Measurements from ENCODE around the gene PUS1. TPM values are rescaled to one million over a fixed set of nuclear protein-coding genes. Genes with fewer than 3 reads are reported as not detected.
A peak's percentile ranks its signal among the peaks of the same experiment; 100 is the strongest.

PUS1 gene
- total RNA-seq, 1 experiment from 2014 or later = 36.4 TPM

DNA sequence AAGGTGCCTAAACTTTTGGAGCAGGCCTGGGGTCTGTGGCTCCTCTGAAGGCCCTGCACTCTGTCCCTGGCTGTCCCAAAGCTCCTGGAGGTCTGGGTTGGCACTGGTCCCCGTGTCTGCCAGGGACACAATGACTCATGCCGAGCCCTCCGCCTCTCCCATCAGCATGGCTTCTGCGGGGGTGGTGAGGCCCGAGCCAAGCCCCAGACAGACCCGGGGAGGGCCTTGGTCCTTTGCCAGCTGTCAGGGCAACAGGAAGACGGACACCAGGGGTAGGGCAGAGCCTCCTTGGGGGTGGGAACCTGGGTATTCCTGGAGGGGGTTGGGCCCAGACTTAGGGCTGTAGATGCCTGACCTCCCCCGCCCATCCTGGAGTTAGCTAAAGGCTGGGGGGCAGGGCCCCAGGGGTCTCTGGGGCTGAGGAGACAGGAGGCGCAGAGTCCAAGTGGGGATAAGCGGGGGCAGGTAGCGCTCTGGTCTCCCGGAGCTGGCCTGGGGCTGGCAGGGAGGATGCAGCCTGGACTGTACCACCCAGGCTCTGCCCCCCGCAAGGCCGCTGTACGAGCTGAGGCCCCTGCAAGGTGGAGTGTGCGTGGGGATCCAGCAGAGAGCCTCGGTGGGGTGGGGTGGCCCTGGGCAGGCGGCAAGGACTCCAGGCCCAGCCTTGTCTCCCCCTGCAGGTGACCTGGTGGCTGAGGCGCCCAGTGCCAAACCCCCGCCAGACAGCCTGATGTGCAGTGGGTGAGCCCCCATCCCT, 16.4 kb upstream of the PUS1 start:
- in situ Hi-C loops (cut with HindIII; ENCODE audit: low pct_unique_long_range_greater_than_20kb, low sequenced_read_pairs) = no loop called here

DNA sequence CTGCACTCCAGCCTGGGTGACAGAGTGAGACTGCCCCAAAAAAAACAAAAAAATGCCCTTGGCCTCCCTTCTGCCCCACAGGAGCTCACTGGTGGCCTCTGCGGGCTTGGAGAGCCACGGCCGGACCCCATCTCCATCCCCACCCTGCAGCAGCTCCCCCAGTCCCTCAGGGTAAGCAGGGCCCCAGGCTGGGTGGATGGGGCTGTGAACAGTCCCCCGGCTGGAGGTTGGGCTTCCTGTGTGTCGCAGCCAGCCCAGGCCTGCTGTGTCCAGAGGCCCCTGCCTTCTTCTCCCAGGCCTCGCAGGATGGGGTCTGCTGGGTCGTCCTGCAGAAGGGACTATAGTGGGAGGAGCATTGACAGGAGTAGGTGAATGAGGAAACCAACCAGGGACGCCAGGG, 15.4 kb upstream of the PUS1 start:
- in situ Hi-C loops (cut with HindIII; ENCODE audit: low pct_unique_long_range_greater_than_20kb, low sequenced_read_pairs) = no loop called here

More for the DNA sequence above, 16.4 kb upstream of the PUS1 start:
- DNase-seq (ENCODE audit: low read depth) = peak; percentile 78

DNA sequence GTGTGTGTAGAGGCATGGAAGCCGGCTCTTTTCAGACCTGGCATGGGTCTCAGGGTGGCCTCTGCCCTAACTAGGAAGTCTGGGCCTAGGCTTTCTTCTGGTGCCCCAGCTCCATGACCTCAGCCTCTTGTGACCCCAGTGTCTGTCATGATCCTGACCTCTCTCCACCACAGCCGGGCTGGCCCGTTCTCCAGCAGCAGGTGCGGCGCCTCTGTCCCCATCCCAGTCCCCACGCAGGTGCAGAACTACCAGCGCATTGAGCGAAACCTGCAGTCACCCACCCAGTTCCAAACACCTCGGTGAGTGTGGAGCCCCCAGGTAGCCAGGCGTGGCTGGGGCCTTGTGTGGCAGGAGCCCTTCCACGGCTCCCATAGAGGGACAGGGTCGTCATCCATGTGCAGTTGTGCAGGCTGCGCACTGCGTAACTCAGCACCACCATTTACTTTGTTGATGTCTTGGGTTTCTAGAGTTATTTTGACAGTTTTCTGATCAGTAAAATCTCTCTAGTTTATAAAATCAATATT, 14.8 kb upstream of the PUS1 start:
- in situ Hi-C loops (cut with HindIII; ENCODE audit: low pct_unique_long_range_greater_than_20kb, low sequenced_read_pairs) = no loop called here

More for the DNA sequence above, 15.4 kb upstream of the PUS1 start:
- DNase-seq (ENCODE audit: low read depth) = no peak

DNA sequence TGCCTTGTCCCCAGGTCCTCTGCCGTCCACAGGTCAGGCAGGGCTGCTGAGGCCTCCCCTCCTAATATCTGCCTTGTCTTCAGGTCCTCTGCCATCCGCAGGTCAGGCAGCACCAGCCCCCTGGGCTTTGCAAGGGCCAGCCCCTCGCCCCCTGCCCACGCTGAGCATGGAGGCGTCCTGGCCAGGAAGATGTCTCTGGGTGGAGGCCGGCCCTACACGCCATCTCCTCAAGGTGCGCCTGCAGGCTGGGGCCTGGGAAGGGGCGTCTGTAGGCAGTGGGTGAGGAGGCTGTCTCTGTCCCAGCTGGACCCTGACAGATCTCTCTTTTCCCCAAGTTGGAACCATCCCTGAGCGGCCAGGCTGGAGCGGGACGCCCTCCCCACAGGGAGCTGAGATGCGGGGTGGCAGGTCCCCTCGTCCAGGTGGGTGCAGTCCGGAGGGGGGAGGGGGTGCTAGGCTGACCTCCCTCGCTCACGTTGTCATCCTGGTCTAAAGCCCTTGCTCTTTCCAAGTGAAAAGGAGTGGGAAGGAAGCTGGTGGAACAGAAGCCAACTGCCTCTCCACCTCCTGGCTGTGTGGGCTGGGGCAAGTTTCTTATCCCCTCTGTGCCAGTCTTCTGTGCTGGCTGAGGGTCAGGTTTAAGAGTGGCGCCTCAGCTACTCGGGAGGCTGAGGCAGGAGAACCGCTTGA, 13.9 kb upstream of the PUS1 start:
- no peak for DNase-seq (ENCODE audit: low read depth)
- in situ Hi-C loops (cut with HindIII; ENCODE audit: low pct_unique_long_range_greater_than_20kb, low sequenced_read_pairs) = no loop called here

More for the DNA sequence above, 14.8 kb upstream of the PUS1 start:
- no peak for DNase-seq (ENCODE audit: low read depth)

DNA sequence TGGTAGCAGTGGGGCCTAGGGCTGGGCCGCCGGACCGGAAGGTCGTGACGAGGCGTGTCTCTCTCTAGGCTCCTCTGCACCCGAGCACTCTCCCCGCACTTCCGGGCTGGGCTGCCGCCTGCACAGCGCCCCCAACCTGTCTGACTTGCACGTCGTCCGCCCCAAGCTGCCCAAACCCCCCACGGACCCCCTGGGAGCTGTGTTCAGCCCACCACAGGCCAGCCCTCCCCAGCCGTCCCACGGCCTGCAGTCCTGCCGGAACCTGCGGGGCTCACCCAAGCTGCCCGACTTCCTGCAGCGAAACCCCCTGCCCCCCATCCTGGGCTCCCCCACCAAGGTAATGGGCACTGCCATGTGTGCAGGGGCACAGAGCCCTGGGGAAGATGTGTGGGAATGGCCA, 13.3 kb upstream of the PUS1 start:
- in situ Hi-C loops (cut with HindIII; ENCODE audit: low pct_unique_long_range_greater_than_20kb, low sequenced_read_pairs) = no loop called here
- DNase-seq (ENCODE audit: low read depth) = no peak

DNA sequence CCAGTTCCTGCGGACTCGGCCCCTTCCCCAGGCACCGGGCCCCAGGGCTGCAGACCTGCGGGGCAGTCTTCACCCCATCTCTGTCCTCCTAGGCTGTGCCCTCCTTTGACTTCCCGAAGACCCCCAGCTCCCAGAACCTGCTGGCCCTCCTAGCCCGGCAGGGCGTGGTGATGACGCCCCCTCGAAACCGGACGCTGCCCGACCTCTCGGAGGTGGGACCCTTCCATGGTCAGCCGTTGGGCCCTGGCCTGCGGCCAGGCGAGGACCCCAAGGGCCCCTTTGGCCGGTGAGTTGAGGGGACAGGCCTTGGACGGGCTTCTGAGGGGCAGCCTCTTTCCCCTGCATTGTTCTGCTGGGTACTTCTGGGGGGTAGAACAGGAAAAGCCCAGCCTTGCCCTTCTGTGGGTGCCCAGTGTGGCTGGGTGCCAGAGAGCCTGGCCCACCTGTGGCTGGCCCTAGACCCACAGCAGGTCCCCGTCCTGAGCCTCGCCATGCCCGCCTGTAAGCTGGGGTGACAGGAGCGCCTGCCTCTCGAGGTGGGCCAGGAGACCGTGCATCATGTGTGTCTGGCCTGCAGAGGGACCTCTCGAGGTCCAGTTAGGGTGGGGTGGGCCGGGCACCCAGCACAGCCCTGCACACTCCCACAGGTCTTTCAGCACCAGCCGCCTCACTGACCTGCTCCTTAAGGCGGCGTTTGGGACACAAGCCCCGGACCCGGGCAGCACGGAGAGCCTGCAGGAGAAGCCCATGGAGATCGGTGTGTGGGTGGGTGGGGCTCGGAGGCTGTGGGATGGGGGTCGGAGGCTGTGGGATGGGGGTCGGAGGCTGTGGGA, 12.6 kb upstream of the PUS1 start:
- in situ Hi-C loops (cut with HindIII; ENCODE audit: low pct_unique_long_range_greater_than_20kb, low sequenced_read_pairs) = no loop called here
- DNase-seq (ENCODE audit: low read depth) = no peak

DNA sequence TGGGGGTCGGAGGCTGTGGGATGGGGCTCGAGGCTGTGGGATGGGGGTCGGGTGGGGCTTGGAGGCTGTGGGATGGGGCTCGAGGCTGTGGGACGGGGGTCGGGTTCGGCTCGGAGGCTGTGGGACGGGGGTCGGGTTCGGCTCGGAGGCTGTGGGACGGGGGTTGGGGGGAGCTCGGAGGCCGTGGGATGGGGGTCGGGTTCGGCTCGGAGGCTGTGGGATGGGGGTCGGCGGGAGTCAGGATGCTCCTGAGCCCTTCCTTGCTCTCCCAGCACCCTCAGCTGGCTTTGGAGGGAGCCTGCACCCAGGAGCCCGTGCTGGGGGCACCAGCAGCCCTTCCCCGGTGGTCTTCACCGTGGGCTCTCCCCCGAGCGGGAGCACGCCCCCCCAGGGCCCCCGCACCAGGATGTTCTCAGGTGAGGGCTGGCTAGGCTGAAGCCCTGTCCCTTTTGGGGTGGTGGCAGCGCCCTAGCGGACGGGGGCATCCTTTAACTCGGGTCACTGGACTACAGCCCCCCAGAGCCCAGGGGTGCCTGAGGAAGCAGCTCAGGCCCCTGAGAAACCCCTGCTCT, 11.9 kb upstream of the PUS1 start:
- DNase-seq (ENCODE audit: low read depth) = no peak
- in situ Hi-C loops (cut with HindIII; ENCODE audit: low pct_unique_long_range_greater_than_20kb, low sequenced_read_pairs) = no loop called here

DNA sequence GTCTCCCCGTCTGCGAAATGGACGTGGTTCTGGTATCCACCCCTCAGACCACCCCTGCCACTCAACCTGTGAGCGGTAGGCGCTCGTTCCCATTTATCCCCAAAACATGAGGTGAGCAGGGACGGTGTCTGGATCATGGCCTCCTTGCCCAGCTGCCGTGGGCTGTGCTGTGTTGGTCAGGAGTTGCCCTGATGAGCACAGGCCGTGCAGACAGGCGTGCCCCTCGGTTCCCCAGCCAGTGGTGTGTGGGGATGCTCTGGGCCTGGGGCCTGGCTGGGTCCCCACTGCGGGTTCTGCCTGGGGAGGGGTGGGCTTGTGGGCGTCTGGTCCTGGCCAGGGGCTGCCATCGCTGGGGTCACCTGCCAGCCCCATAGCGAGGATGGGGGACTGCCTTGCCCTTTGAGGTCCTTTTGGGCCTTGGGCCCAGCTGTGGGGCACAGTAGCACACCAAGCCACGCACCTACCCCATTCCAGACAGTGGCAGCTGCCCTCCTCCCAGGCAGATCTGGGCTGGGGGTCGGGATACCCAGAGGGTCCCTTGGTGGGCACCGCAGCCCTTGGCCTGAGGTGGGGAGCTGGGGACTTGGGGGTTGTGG, 11.3 kb upstream of the PUS1 start:
- in situ Hi-C loops (cut with HindIII; ENCODE audit: low pct_unique_long_range_greater_than_20kb, low sequenced_read_pairs) = no loop called here

DNA sequence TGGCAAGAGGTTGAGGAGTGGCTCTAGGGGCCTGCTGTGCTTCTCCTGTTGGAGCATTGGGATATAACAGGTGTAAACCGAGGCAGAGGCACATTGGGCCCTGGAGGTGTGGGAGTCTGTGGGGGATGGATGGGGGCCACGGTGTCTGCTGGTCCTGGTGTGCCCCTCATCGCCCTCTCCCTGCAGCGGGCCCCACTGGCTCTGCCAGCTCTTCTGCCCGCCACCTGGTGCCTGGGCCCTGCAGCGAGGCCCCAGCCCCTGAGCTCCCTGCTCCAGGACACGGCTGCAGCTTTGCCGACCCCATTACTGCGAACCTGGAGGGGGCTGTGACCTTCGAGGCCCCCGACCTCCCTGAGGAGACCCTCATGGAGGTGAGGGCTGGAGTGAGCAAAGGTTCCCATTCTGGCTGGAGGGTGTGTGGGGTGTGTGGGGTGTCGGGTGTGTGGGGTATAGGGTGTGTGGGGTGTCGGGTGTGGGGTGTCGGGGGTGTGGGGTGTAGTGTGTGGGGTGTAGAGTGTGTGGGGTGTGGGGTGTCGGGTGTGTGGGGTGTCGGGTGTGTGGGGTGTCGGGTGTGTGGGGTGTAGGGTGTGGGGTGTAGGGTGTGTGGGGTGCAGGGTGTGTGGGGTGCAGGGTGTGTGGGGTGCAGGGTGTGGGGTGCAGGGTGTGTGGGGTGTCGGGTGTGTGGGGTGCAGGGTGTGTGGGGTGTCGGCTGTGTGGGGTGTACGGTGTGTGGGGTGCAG, 10.6 kb upstream of the PUS1 start:
- in situ Hi-C loops (cut with HindIII; ENCODE audit: low pct_unique_long_range_greater_than_20kb, low sequenced_read_pairs) = no loop called here
- no peak for DNase-seq (ENCODE audit: low read depth)

More for the DNA sequence above, 11.3 kb upstream of the PUS1 start:
- DNase-seq (ENCODE audit: low read depth) = no peak

DNA sequence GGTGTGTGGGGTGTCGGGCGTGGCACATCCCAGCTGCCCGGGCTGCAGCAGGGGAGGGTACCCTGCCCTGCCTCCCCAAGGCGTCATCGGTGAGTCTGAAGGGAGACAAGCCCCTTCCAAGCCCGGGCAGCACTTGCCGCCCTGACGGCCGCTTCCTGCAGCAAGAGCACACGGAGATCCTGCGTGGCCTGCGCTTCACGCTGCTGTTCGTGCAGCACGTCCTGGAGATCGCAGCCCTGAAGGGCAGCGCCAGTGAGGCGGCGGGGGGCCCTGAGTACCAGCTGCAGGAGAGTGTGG, 10.1 kb upstream of the PUS1 start:
- in situ Hi-C loops (cut with HindIII; ENCODE audit: low pct_unique_long_range_greater_than_20kb, low sequenced_read_pairs) = no loop called here
- DNase-seq (ENCODE audit: low read depth) = no peak

DNA sequence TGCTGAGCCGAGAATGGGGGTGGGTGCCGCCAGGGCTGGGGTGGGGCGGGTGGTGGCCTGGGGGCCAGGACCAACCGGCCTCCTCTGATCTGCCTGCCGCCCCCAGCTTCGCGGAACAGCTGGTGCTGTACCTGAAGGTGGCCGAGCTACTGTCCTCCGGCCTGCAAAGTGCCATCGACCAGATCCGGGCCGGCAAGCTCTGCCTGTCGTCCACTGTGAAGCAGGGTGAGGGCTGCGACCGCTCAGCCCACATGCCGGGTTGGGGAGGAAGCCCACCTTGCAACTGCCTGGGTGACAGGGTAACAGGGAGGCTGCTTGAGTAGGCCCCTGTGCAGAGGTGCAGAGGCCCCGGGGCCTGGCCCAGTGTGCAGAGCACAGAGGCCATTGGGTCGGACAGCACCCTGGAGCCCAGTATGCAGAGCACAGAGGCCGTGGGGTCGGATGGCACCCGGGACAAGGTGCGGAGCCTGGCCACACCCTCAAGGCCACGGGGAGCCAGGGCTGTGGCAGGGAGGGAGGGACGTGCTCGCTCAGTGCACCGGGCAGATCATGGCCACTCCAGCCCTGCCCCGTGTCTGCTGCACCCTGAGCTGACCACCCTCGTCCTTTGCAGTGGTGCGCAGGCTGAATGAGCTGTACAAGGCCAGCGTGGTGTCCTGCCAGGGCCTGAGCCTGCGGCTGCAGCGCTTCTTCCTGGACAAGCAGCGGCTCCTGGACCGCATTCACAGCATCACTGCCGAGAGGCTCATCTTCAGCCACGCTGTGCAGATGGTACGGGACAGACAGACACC, 9.5 kb upstream of the PUS1 start:
- in situ Hi-C loops (cut with HindIII; ENCODE audit: low pct_unique_long_range_greater_than_20kb, low sequenced_read_pairs) = no loop called here

DNA sequence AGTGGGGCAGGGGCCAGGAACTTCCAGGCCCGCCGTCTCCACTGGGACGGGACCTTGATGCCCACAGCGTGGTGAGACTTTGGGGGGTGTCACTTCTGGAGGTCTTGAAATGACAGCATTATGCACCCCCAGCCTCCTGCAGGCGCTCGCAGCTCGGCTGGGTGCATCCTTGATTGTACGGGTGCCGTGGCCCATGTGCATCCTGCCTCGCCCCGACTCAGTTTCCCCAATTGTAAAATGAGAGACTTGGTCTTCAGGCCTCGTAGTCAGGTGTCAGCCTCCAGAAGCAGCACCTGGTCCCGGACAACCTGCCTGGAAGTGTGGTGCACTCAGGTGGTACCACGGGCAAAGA, 8.9 kb upstream of the PUS1 start:
- no peak for DNase-seq (ENCODE audit: low read depth)
- in situ Hi-C loops (cut with HindIII; ENCODE audit: low pct_unique_long_range_greater_than_20kb, low sequenced_read_pairs) = no loop called here

More for the DNA sequence above, 9.5 kb upstream of the PUS1 start:
- DNase-seq (ENCODE audit: low read depth) = no peak

DNA sequence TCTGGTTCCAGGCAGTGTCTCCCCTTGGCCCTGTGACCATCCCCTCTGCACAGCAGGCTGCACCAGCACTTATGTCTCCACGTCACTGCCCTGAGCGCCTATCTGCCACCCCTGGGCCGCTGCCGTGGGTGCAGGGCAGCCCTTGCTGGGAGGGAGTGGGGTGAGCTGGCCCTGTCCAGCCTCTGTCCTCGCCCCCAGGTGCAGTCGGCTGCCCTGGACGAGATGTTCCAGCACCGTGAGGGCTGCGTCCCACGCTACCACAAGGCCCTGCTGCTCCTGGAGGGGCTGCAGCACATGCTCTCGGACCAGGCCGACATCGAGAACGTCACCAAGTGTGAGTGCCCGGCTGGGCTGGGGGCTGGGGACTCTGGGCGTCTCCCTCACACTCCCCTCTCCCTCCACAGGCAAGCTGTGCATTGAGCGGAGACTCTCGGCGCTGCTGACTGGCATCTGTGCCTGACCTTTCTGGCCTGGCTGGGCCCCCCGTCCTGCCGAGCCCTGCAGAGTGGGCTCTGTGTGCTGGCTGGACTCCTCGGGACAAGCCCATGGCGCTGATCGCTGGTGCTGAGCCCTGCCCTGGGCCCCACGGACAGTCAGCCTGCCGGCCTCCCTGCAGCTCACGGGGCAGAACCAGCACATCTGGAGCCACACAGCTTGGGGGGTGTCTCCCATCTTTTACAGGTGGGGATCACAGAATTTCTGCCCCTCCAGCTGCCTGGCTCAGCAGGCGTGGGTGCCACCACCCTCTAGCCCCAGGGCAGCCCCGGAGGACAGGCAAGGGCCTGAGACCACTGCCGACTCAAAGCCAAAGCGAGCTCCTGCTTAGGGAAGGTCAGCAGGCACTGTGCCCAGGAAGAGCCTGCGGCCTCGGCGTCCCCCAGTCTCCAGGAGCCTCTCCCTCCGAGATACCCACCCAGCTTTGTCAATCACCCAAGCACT, 7.9 kb upstream of the PUS1 start:
- in situ Hi-C loops (cut with HindIII; ENCODE audit: low pct_unique_long_range_greater_than_20kb, low sequenced_read_pairs) = no loop called here
- DNase-seq (ENCODE audit: low read depth) = no peak

DNA sequence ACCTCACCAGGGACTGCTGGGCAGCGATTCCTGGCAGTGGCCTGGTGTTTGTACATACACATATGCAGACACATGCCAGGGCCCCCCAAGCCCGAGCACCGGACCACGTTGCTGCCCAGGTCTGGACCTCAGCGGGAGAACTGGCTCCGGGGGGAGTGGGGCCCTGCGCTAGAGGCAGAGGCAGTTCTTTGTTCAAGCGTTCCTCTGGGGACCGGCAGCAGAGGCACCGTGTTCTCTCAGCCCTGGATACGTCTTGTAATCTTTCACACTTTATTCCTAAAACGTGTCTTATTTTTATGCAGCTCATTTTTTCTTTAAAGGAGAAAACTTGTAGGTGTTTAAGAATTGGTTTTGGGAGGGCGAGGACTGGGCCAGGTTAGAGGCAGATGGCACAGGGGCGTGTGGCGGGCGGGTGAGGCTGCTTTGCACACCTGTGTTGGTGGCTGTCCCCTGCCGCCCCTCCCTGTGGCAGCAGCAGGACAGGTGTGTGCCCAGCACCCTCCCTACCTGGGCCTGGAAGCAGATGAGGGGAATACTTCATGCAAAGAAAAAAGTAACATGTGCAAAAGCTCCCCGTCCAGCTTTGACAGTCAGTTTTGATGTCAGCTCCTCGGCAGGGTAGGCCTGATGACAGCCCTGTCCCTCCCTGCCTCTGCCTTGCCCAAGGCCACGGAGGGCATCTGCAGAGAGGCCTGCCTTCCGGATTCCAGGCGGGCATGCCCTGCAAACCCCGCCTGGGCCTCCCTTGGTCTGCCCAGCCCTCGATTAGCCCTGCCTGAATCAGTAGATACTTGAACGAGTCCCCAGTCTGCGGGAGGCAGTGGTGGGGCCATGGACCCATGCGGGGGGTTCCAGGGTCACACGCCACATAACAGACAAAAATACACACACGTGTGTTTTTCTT, 7.0 kb upstream of the PUS1 start:
- in situ Hi-C loops (cut with HindIII; ENCODE audit: low pct_unique_long_range_greater_than_20kb, low sequenced_read_pairs) = no loop called here
- no peak for DNase-seq (ENCODE audit: low read depth)

DNA sequence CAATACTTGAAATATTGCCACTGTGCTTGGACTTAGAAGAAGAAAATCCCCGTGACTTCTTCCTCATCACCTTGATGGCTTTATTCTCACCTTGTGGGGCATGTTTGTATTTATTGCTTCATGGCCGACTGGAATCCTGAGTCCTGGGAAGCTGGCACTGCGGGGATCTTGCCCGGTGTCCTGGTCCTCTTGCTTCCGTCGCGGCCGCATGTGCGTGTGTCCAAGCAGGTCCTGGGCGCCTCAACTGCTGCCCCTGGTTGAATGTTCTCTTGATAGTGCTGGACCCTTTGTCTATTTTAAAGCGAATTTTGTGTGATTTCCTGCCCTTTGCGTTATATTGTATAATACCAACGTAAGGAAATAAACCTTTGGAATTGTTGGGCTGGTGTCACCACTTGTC, 6.3 kb upstream of the PUS1 start:
- in situ Hi-C loops (cut with HindIII; ENCODE audit: low pct_unique_long_range_greater_than_20kb, low sequenced_read_pairs) = no loop called here
- no peak for DNase-seq (ENCODE audit: low read depth)

Measured in Caki2 (cell line).